Brain pericyte (primary cell): ENCODE measurements around the gene SLC39A3.

Experiments
- DNase-seq: peaks from one replicate; pipeline ENCODE4 v3.0.0-alpha.2; 2012; ENCODE audit warnings: low read depth, low spot score

SLC39A3 gene

DNA sequence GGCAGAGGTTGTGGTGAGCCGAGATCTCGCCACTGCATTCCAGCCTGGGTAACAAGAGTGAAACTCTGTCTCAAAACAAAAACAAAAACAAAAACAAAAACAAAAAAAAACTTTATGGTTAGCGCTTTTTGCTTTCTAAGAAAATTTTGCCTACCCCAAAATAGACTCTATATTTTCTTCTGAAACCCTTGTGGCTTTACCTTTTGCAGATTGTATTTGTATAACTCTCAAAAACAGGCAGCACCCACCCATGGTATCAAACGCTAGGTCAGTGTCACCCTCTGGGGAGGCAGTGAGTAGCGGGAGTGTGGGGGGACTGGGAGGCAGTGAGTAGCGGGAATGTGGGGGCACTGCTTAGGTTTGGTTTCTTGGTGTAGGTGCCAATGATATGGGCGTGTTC lies 7.5 kb upstream of the SLC39A3 start:
- DNase-seq: no peak

DNA sequence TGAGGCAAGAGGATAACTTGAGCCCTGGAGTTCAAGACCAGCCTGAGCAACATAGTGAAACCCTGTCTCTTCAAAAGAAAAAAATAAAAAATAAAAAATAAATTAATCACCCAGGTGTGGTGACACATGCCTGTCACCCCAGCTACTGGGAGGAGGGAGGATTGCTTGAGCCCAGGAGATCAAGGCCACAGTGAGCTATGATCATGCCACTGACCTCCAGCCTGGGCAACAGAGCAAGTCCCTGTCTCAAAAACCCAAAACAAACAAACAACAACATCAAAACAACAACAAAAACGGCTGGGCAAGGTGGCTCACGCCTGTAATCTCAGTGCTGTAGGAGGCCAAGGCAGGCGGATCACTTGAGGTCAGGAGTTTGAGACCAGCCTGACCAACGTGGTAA lies 4.3 kb upstream of the SLC39A3 start:
- no peak for DNase-seq

DNA sequence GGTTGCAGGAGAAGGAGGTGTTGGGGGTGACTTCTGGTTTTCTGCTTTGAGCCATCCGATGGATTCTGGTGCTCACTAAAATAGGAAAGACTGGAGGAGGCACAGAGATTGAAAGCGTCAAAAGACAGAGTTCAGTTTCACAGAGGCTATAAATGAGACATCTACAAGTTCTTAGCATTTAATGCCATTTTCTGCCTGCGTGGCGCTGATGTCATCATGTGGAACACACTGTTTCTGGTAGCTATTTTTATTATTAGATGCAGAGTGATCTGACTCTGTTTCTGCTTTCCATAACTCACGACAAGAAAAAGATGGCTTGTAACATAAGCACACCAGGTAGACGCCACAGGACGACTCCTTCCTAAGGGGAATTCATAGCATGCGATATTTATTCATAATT lies 3.3 kb upstream of the SLC39A3 start:
- no peak for DNase-seq

DNA sequence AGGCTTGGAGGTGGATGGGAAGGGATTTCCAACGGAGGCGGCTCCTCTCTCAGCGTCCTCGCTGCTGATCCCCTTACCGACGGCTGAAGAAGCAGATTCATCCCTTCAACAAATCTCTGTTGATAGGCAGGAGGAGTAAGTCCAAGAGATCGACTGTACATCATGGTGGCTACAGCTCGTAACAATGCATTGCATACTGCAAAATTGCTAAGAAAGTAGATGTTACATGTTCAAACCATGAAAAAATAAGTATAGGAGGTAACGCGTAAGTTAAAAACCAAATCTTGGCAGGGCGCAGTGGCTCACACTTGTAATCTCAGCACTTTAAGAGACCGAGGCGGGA lies 468 bp upstream of the SLC39A3 start:
- DNase-seq: no peak

DNA sequence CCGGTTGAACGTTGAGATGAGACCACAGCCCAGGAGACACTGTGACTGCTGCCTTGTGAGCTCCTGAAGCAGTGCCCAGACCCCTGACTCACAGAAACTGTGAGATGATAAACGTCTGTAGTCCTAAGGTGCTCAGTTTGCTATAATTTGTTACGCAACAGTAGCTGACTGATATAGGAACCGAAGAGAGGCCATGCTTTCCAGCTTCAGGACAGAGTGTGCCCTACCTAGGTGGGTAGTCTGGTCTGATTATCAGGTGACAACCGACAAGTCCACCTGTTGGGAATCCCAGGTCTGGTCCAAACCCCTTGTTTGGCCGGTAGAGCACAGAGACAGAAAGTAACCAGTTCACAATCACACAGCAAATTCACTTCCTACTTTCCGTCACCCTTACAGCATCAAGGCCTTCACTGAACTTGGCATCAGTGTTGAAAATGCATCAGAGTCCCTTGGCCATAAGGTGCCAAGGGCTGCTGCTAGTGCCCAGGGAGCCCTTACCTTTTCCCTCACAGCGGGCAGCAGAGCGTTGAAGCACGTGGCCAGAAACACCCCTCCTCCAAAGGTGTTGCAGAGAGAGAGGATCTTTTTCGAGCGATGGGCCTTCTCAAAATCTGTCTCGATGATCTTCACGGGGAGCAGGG lies 3.1 kb downstream of the SLC39A3 start:
- DNase-seq: no peak

DNA sequence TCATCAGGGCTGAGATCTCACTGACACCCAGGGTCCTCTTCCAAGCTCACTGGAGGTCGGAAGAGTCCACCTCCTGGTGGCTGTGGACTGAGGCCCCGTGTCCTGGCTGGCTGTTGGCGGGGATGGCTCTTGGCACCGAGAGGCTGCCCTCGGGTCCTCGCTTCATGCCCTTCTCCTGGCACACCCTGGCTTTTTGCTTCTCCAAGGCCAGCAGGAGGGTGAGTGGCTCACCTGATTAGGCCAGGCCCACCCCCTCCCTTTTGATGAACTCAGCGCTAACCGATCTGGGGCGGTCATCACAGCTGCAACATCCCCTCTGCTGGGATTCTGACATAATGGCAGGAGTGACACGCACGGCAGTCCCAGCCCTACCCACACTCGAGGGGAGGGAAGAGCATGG lies 4.4 kb downstream of the SLC39A3 start:
- no peak for DNase-seq

DNA sequence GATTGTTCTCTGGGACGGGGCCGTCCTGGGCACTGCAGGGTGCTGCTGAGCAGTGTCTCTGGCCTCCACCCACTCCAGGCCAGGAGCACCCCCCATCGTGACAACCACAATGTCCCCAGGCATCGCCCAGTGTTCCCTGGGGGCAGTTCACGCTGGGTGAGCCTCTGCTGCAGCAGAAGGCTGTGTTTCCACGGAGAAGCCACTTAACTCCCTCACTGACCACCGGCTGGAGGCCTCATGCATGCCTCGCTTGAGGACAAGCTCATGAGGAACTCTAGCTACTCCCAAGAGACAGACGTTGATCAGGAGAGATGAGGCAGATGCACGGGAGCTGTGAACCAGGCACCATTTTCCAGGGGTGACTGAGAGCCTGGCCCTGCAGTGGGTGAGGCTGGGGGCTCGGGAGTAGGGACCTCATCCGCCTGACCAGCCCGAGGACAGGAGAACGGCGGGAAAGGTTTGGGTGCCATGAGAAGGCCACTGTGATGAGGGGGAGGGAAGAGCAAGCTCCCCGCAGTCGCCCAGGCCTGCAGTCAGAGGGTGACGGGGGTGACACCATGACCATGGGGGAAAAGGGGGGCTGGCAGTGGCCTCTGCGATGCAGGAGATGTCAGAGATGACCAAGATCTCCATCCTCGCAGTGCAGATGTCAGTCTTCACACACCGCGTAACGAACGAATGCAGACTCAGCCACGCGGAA lies 5.1 kb downstream of the SLC39A3 start:
- no peak for DNase-seq

DNA sequence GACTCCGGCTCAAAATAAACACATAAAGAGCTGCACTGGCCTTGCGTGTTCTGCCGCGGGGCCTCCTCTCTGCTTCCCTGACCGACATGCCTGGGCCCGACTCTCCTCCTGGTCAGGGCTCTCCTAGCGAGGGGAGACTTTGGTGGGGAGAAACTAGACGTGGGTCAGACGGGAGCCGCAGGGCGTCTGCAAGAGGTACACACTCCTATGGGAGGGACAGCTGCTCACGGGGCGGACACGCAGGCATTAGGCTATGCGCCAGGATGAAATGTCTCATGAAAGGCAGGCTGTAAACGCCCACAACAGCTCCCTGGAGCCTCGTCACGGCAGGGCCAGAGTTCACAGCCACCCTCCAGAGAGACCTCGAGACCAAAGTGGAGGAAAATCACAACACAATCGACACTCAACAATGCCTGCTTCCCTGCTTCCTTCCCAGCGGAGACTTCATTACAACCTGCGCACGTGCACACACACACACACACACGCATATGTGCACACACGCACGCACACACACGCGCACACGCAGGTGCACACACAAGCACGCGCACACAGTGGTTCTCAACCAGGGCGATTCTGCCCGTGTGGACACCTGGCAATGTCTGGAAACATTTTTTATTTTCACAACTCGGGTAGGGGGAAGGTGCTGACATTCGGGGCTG lies 5.8 kb downstream of the SLC39A3 start:
- no peak for DNase-seq

DNA sequence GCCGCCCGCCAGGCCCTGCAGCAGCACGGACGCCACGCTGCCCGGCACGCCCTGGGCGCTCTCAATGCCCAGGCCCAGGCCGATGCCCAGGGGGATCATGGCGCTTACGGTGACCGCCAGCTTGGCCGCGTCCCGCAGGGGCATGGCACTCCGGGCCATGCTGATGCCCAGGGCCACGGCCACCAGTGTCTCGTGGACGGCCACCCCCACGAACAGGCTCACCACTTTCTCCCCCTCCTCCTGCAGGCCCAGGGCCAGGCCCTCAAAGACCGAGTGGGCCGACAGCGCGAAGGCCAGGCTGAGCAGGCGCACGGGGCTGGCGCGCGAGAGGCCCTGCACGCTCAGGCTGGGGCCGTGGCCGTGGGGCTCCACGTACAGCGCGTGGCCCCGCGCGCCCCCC lies 6.9 kb downstream of the SLC39A3 start:
- DNase-seq: no peak

DNA sequence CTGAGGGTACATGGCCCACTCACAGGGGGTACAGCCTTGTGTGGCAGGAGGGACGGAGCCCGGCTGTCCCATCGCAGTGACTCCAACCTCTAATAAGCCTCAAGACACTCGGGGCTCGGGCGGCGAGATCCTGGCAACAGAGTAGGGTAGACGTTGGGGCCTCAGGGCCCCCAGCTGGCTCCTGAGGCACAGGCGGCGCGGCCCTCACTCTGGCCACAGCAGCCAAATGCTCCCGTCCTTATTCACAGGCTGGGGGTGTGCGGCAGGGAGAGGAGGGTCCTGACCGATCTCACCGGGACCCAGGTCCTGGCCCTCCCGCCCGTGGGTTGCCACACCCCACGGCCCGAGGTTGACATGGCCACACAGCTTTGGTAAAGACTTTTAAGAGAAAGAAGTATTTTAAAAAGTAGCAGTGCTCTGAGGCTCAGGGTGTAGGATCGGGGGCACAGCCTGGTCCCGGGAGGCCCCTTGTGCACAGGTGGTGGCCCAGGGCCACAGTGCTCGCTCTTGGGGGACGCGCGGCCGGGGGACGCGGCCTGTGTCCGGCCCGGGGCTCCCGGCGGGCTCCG lies 7.6 kb downstream of the SLC39A3 start:
- DNase-seq: no peak

DNA sequence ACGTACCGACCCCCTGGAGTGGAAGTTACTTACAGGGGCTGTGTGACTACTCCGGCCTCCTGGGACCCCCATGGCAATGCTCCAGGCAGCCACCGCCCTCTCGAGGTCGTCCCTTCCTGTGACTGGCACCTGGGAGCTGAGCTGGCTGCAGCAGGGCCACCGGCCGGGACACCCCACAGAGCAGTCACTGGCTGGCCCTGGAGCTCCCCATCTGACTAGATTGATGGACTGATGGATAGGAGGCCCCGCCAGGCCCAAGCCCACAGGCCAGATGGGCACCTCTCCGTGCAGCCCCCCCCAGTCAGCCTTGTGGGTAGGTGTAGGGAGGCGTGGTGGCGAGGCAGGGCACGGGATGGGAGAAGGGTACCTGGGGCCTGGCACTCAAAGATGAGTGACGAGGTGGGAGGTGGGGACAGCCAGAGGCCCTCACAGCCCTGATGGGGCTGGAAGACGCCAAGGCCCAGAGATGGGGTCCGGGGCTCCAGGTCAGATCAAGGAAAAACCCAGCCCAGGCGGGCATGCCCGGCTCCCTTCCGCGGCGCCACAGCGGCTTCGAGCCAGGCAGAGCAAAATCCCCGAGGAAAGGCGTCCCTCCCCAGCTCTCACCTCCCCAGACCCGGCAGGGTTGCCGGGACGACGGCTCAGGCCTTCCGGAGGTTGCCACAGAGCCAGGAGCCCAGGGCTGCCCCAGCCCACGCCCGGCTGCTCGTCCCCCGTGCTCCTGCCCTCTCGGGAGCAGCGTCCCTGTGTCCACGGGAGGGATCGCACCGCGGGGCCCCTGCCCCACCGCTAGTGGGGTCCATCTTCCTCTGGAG lies 8.4 kb downstream of the SLC39A3 start:
- no peak for DNase-seq

DNA sequence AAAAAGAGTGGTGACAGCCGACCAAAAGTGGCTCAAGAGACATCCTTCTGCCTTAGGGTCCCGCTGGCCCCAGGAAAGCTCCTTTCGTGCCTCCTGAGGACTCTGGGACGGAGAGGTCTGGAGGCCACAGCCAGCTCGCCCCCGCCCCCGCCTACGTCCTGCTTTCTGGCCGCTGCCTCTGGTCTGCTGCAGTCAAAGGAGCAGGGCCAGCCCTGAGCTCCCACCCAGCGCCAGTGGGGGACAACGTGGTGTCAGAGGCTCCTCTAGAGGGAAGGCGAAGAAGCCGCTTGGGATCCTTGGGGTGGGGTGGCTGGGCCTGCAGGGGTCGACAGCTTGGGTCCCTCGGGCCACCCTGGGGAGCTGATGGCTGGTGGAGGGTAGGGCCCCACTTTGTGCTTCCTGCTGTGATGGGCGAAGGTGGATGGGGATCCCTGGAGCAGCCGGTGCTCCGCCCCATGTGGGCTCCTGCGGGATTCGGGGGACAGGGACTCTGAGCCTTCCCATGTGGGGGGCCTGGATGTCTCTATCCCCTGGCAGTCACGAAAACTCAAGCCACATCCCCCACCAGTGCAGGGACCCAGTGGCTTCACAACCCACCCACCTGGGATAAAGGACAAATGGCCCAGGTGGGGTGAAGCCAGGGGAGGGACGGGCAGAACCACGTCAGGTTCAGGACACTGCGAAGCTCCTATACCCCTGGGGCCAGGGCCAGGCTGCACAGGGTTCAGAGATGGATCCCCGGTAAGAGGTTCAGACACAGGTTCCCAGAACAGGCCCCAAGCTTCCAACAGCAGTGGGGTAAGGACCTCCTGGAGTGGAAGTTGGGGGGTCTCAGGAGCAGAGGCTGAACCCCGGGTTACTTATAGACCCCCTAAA lies 9.6 kb downstream of the SLC39A3 start:
- no peak for DNase-seq

DNA sequence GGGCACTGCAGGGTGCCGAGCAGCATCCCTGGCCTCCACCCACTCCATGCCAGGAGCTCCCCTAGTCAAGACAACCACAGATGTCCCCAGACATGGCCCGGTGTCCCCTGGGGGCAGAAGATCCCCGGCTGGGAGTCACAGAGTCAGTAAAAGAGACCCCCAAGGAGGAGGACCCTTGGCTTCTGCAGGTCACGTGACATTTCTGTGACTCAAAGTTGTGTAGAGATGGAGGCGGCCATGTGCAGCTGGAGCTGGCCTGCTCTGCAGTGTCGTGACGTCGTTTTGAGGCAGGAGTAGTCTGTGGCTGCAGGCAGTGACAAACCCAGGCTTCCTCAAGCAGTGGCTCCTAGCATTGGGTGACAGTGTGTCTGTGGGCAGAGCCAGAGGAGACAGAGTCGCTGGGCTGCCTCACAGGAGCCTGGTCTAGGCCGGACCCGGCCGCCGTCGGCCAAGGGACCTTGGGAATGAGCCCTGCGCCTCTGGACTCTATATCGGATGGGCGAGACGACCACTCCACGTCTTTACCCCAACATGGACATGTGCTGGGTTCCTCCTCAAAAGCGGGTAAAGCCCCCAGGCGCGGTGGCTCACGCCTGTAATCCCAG lies 10.9 kb downstream of the SLC39A3 start:
- no peak for DNase-seq

DNA sequence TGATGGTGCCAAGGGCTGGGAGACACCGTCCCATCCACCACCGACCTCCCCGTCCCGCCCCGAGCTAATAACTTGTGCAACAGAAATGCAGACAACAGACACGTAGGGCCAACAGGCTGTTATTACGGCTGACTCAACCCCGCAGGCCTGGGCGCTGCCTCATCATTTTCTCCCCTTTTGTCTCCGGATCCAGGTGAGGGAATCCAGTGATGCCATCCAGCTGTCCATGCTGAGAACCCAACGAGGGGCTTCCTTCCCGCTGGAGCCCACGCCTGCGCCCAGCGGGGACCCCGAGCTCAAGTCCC lies 12.2 kb downstream of the SLC39A3 start:
- no peak for DNase-seq

DNA sequence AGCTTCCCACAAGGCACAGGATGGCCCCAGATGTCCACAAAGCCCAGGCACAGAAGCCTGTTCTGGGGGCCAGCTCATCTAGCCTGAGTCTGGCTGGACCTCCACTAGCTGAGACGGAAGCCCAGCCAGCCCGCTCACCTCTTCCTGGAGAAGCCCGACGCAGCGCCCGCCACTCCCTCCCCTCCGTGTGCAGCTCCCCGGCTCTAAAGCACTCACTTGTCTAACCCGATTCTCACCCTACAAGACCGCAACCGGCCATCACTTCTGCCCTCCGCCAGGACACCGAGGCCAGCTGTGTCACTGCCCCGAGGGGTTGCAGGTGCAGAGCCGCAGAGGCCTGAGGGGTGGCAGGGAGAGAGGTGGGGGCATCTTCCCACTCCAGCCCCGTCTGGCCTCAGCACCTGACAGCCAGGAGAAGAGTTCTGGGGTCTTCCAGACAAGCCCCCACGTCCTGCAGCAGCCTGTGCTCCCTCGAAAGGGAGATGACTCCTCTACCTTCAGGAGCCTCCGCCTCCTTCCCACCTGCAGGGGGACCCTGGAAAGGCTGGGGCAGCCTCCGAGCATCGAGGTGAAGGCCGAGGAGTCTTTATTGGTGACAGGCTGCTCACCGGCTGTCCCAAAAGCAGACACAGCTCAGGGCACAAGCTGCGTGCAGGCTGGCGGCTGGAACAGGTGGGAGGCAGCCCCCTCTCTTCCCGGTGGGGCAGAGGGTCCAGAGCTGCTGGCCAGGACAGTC lies 12.7 kb downstream of the SLC39A3 start:
- no peak for DNase-seq

DNA sequence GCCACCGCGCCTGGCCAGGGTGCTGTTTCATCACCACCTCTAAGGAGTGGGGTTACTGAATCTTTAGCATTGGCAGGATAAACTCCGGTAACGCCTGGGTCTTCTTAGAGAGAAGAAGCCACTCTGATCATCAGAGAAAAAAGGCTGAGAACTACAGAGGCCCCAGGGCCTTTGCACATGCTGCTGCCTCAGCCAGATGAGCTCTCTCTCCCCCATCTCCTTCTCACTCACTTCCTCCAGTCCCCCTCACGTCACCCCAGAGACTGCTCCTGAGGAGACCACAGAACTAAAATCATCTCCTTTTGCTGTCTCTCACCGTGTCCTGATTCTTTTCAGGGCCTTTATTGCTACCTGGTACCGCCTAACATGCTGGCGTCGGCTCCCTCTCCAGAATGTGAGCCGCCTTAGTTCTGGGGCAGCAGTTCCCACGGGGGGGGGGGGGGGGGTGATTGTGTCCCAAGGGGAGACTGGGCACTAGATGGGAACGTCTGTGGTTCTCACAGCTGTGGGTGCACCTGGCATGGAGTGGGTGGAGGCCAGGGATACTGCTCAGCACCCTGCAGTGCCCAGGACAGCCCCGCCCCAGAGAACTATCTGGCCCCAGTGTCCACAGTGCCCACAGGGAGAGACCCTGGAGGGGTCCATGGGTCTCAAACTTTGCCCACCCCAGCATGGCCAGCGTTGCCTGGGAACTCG lies 13.5 kb downstream of the SLC39A3 start:
- DNase-seq: no peak

DNA sequence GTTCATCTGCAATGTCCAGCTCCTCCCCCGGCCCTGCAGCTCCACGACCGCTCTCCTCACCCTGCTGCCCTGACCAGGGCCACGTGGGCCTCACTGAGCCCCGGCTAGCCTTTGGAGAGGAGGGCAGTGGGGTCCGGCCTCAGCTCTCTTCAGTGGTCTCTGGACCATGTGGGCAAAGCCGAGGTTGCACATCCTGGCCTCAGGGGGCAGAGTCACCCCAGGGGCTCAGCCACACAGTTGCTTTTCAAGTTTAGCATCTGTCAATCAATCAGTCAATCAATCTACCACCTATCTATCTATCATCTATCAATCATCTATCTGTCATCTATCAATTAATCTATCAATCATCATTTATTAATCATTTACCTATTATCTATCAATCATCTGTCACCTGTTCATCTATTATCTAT lies 15.7 kb downstream of the SLC39A3 start:
- DNase-seq: no peak

DNA sequence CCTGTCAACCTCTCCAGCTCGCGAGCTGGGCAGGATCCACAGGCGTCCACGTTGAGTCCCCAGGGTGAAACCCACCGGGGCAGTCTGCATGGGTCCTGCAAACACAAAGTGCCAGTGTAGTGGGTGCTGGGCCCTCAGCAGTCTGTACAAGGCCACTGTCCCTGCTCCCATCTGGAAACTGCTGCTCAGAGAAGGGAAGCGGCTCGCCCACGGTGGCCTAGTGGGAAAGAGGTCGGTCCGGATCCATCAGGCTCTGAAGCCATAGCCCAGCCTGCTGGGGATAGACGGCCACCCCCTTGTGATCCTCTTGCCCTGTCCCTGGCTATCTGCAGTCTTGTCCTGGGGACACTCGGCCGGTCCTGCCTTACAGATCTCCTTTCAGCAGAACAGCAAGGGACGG lies 16.1 kb downstream of the SLC39A3 start:
- no peak for DNase-seq

DNA sequence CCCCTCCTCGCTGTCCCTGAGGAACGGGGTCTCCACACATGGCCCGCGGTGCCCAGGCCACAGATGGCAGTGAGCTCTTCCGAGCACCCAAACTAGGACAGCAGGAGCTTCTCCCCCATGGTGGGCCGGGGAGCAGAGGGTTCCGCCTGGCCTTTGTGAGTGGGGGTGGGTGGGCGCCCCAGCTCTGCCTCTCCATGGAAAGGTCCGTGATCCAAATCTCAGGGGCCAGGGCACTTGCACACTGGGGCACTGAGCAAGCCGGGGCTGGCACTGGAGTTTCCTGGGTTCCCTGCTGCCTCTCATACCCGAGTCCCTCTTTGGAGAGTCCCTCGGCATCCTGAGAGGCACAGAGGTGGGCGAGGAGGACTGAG lies 16.5 kb downstream of the SLC39A3 start:
- no peak for DNase-seq
